Esophagus muscularis mucosa (tissue), 4 donors: ENCODE measurements around the gene ZNF765. TPM values are rescaled to one million over a fixed set of nuclear protein-coding genes. Genes with fewer than 3 reads are reported as not detected.
"Not testable (repeated sequence)": the region's sequence is repeated elsewhere in the genome, so short reads cannot be mapped to it uniquely, and the experiment has no call there.

Experiments
- DNase-seq: peaks from one replicate; pipeline ENCODE4 v3.0.0-alpha.2; 2017; ENCODE audit errors: extremely low spot score
- H3K27ac ChIP-seq, 4 donors: fragments of 200-600 bp; sonication (generic); replicated peaks in 1 of 4; 1 replicate in 3 of 4; 2 replicates in 1 of 4; pipeline ENCODE4 v1.5.1; 2016 to 2019; ENCODE audit warnings: mild to moderate bottlenecking in 1 of 4
- H3K27me3 ChIP-seq, 4 donors: fragments of 200-600 bp; sonication (generic); one replicate each; pipeline versions ENCODE4 v1.5.1 to v1.6.0; 2016 to 2019
- H3K36me3 ChIP-seq, 4 donors: fragments of 200-600 bp; sonication (generic); one replicate each; pipeline ENCODE4 v1.5.1; 2016 to 2019
- H3K4me1 ChIP-seq, 4 donors: fragments of 200-600 bp; sonication (generic); one replicate each; pipeline ENCODE4 v1.5.1; 2016 to 2019
- H3K4me3 ChIP-seq, 4 donors: fragments of 200-600 bp; sonication (generic); 1 replicate in 2 of 4; 2 replicates in 2 of 4; pipeline ENCODE4 v1.5.1; 2016 to 2019; ENCODE audit warnings: mild to moderate bottlenecking in 4 of 4, moderate library complexity in 1 of 4
- H3K9me3 ChIP-seq, 4 donors: fragments of 200-600 bp; sonication (generic); 1 replicate in 3 of 4; 2 replicates in 1 of 4; pipeline ENCODE4 v1.5.1; 2016 to 2019
- CTCF ChIP-seq, 3 experiments: fragments of 200-600 bp in 2 of 3; fragments of 450-650 bp in 1 of 3; sonication (generic) in 2 of 3; IDR thresholded peaks; one replicate each; pipeline ENCODE4 v1.5.1; 2017 to 2019; ENCODE audit warnings: antibody characterized with exemption in 3 of 3, mild to moderate bottlenecking in 2 of 3, moderate library complexity in 1 of 3
- EP300 ChIP-seq: sonication (generic); formaldehyde crosslinking; IDR thresholded peaks from one replicate; pipeline ENCODE4 v1.6.1; 2017; ENCODE audit warnings: antibody characterized with exemption
- POLR2A ChIP-seq: fragments of 450-650 bp; IDR thresholded peaks from one replicate; pipeline ENCODE4 v1.6.1; 2017; ENCODE audit warnings: antibody characterized with exemption, moderate library complexity, mild to moderate bottlenecking, low read depth
- POLR2AphosphoS5 ChIP-seq, 2 donors: sonication (generic); formaldehyde crosslinking; IDR thresholded peaks; one replicate each; pipeline ENCODE4 v1.6.1; 2017; ENCODE audit warnings: antibody characterized with exemption in 2 of 2
- WGBS: methylation state at CpG from one replicate; pipeline ENCODE4 v1.1.5; 2018; 5-methylcytosine and 5-hydroxymethylcytosine counted together
- intact Hi-C: fragments of 100-400 bp; cut with DNase I; formaldehyde crosslinking; loops from one replicate; pipeline ENCODE4 v1.15.1; 2023
- total RNA-seq, 4 donors: library from RNA; depleted of rRNA; stranded (reverse); fragments of >200 nt; gene quantifications; one replicate each; pipeline versions ENCODE4 v1.1.0 to v1.2.1, GENCODE V29; 2016

Gene ZNF765
- total RNA-seq, 4 donors from 2014 or later: 7.1 to 12.5 (median 8.5) TPM

GRCh38 chr19:53431399-53432087 is 36.6 kb downstream of the ZNF765 start, which contains the start of gene ZNF761:
Gene ZNF761 (plus strand): TSS chr19:53431984. CDS start chr19:53447269, 15,285 bp downstream.
- H3K36me3 ChIP-seq: peaks cover 0 to 24% (median 11%) of the 10 kb centered on the region in 4 donors
- no peaks in the 10 kb centered on the region for H3K9me3 ChIP-seq
- peak within 1 kb of the TSS; percentile 72 to 80 (median 74) for H3K27ac ChIP-seq
- H3K4me1 ChIP-seq: peaks cover 8 to 15% (median 14%) of the 10 kb centered on the region in 4 donors
- intact Hi-C loops: loop anchor here (5.0 kb wide), 1 partner anchor 36 kb away; the partner anchor contains the start of gene ZNF813
- peak in 2 of 3 experiments; percentile 45 to 49 for TF ChIP-seq CTCF (IDR thresholded peaks at IDR 0.05)
- peak; percentile 27 for TF ChIP-seq POLR2A
- TF ChIP-seq POLR2AphosphoS5 (IDR thresholded peaks at IDR 0.05): peak; percentile 94 to 96
- TF ChIP-seq EP300: no peak
- DNase-seq: peak; percentile 99
- no peaks in the 10 kb centered on the region for H3K27me3 ChIP-seq
- peak within 1 kb of the TSS; percentile 66 to 78 (median 74) for H3K4me3 ChIP-seq
- WGBS: 0% methylated on average over 19 of the region's 46 CpGs

- TF ChIP-seq POLR2AphosphoS5 (IDR thresholded peaks at IDR 0.05) (no peak), POLR2A (no peak), CTCF (IDR thresholded peaks at IDR 0.05) (no peak), EP300 (no peak)
- intact Hi-C loops: loop anchor here (5.0 kb wide), 1 partner anchor 35 kb away; the partner anchor contains the start of gene ZNF813
- Histone ChIP-seq H3K4me3 (peak overlapping the region; percentile 66 to 78 (median 74)), H3K4me1 (peaks cover 8 to 15% (median 14%) of the 10 kb centered on the region in 4 donors), H3K36me3 (peaks cover 0 to 24% (median 15%) of the 10 kb centered on the region in 4 donors), H3K27me3 (no peaks in the 10 kb centered on the region), H3K27ac (peak overlapping the region; percentile 72 to 80 (median 74)), H3K9me3 (no peaks in the 10 kb centered on the region)
- no peak for DNase-seq
- WGBS: under 1% methylated on average over 26 of the region's 30 CpGs
Observed at GRCh38 chr19:53432088-53432661, 37.2 kb downstream of the ZNF765 start.

- H3K4me1 ChIP-seq, H3K27ac ChIP-seq, DNase-seq, H3K4me3 ChIP-seq, intact Hi-C loops, H3K27me3 ChIP-seq: not testable (repeated sequence)
- Histone ChIP-seq H3K36me3 (peaks cover 40 to 80% (median 55%) of the 10 kb centered on the region in 4 donors), H3K9me3 (peaks cover 0 to 15% (median 10%) of the 10 kb centered on the region in 4 donors)
- 91% methylated on average over 2 of the region's 2 CpGs for WGBS
Observed at GRCh38 chr19:53443809-53444208, 48.9 kb downstream of the ZNF765 start.

GRCh38 chr19:53447196-53447595 is 52.2 kb downstream of the ZNF765 start:
- H3K4me1 ChIP-seq, H3K27ac ChIP-seq, H3K4me3 ChIP-seq, H3K27me3 ChIP-seq, intact Hi-C loops, DNase-seq: not testable (repeated sequence)
- H3K36me3 ChIP-seq: peaks cover 51 to 90% (median 66%) of the 10 kb centered on the region in 4 donors
- WGBS: 94% methylated on average over 5 of the region's 5 CpGs
- H3K9me3 ChIP-seq: peaks cover 0 to 15% (median 10%) of the 10 kb centered on the region in 4 donors

- TF ChIP-seq POLR2A (no peak), POLR2AphosphoS5 (IDR thresholded peaks at IDR 0.05) (no peak), EP300 (no peak), CTCF (IDR thresholded peaks at IDR 0.05) (no peak)
- WGBS: 92% methylated on average over 9 of the region's 9 CpGs
- Histone ChIP-seq H3K27ac (no peak overlapping the region), H3K9me3 (peaks cover 0 to 36% (median 16%) of the 10 kb centered on the region in 4 donors), H3K4me3 (no peak overlapping the region), H3K36me3 (peaks cover 32 to 63% (median 52%) of the 10 kb centered on the region in 4 donors), H3K27me3 (no peaks in the 10 kb centered on the region), H3K4me1 (no peaks in the 10 kb centered on the region)
- no peak for DNase-seq
- intact Hi-C loops: no loop called here
Observed at GRCh38 chr19:53455828-53456227, 60.9 kb downstream of the ZNF765 start.

DNA sequence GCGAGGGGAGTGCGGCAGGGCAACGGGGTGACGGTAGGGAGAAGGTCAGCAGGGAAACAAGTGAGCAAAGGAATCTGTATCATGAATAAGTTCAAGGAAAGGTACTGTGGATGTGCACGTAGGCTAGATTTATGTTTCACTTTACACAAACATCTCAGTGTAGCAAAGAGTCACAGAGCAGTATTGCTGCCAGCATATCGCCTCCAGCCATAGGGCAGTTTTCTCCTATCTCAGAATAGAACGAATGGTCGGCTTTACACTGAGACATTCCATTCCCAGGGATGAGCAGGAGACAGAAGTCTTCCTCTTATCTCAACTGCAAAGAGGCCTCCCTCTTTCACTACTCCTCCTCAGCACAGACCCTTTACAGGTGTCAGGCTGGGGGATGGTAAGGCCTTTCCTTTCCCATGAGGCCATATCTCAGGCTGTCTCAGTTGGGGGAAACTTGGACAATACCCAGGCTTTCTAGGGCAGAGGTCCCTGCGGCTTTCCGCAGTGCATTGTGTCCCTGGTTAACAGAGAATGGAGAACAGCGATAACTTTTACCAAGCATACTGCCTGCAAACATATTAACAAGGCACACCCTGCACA is 65.3 kb downstream of the ZNF765 start:
- H3K4me3 ChIP-seq, DNase-seq, H3K27ac ChIP-seq: not testable (repeated sequence)
- intact Hi-C loops: loop anchor here (10.0 kb wide), 1 partner anchor 265 kb away; the partner anchor contains the start of gene ZNF665
- Histone ChIP-seq H3K9me3 (peaks cover 0 to 33% (median 16%) of the 10 kb centered on the region in 4 donors), H3K4me1 (peaks cover 0 to 12% (median 5%) of the 10 kb centered on the region in 4 donors), H3K36me3 (peaks cover 2 to 19% (median 9%) of the 10 kb centered on the region in 4 donors), H3K27me3 (peaks cover 0 to 25% (median 0%) of the 10 kb centered on the region in 4 donors)
- WGBS: 68% methylated on average over 11 of the region's 11 CpGs
